ENCODE measurements around the gene COASY.

The COASY gene

DNA sequence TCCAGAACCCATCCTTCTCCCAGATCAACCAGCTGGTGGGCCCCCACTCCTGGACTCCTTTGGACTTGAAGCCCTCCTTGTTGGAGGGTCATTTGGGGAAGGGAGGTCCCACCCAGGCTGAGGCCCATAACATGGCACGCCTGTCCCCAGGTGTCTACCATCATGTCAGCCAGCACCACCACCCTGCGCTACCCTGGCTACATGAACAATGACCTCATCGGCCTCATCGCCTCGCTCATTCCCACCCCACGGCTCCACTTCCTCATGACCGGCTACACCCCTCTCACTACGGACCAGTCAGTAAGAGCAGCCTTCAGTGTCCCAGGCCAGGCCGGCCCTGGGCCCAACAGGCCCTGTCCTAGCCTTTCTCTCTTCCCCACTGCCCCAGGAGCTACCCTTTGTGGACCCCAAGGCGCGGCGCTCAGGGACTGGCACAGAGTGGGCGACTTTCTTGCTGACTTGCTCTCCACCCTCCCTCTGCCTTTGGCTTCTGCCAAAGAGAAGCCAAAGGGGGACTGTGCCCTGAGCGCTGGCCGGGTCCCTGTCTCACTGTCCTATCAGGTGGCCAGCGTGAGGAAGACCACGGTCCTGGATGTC lies 51.8 kb downstream of the COASY start:
- DNase-seq (ENCODE audit: low spot score), result no peak

All from RKO (cell line).